H1 (cell line): Measurements from ENCODE around the gene CACNA1A. TPM values are rescaled to one million over a fixed set of nuclear protein-coding genes. Genes with fewer than 3 reads are reported as not detected.

Experiments
- BRCA1 ChIP-seq: IDR thresholded peaks from 2 replicates; pipeline ENCODE4 v1.6.1; 2012; ENCODE audit warnings: low read depth, low read length, improper control_type of control experiment
- HDAC6 ChIP-seq: IDR thresholded peaks from one replicate; pipeline ENCODE4 v1.7.1; 2012; ENCODE audit warnings: low read depth, mild to moderate bottlenecking, inconsistent platforms, low read length, moderate library complexity
- KDM4A ChIP-seq: IDR thresholded peaks from one replicate; pipeline ENCODE4 v1.7.1; 2012; ENCODE audit warnings: low read depth, mild to moderate bottlenecking, moderate library complexity, low read length, inconsistent platforms; ENCODE audit not compliant: severe bottlenecking
- RXRA ChIP-seq: IDR thresholded peaks from 2 replicates; pipeline ENCODE4 v1.6.1; 2011; ENCODE audit warnings: low read depth, mild to moderate bottlenecking, low read length, moderate library complexity; ENCODE audit not compliant: insufficient read depth
- YY1 ChIP-seq: IDR thresholded peaks from 2 replicates; pipeline ENCODE4 v1.6.1; 2011; ENCODE audit warnings: low read depth, mild to moderate bottlenecking, low read length
- polyA plus RNA-seq, 7 experiments: library from polyadenylated mRNA; depleted of rRNA in 3 of 7; stranded (reverse) in 5 of 7; unstranded in 2 of 7; fragments of >200 nt in 5 of 7; fragments of 200-250 nt in 2 of 7; gene quantifications; 1 replicate in 5 of 7; 2 replicates in 1 of 7; 4 replicates in 1 of 7; pipeline versions ENCODE4 v1.2.1 to v1.2.3, GENCODE V29; 2011 to 2013; ENCODE audit warnings: missing spikeins in 2 of 7, mixed read lengths in 2 of 7
- total RNA-seq: library from RNA; stranded (reverse); fragmentation: NEBNext Ultra II Directional; extraction: Animal tissue kit (Norgen Biotek cat#: 25700); gene quantifications from 2 replicates; pipeline ENCODE4 v1.2.1, GENCODE V29; 2021

Gene CACNA1A
- total and polyA plus RNA-seq, 2 of the 8 experiments (the other 6 are each of a cell fraction or from before 2014, with no cell fraction given): 10.7 to 25.3 TPM

- TF ChIP-seq KDM4A: no peak
- TF ChIP-seq HDAC6: no peak
- no peak for TF ChIP-seq YY1
- TF ChIP-seq BRCA1: no peak
- no peak for TF ChIP-seq RXRA
Measured at GRCh38 chr19:13298565-13299481, 207.5 kb downstream of the CACNA1A start (continued).
